CD4-positive, alpha-beta memory T cell (primary cell): ENCODE results near the gene HAUS8. TPM values are rescaled to one million over a fixed set of nuclear protein-coding genes. Genes with fewer than 3 reads are reported as not detected.

ENCODE experiments used
- CTCF ChIA-PET: fragments of 350-600 bp; sonication (Branson Sonifier 250); formaldehyde crosslinking; loops from one replicate; lab custom pipeline; 2021; ENCODE audit warnings: inconsistent platforms; ENCODE audit not compliant: partially characterized antibody; lab: Charles Lee
- POLR2A ChIA-PET: fragments of 350-600 bp; sonication (Branson Sonifier 250); formaldehyde crosslinking; loops from one replicate; lab custom pipeline; 2021; ENCODE audit not compliant: partially characterized antibody; lab: Charles Lee
- DNase-seq, 5 donors: peaks; one replicate each; pipeline versions ENCODE4 v3.0.0 to v3.0.0-alpha.2; 2020 to 2022; ENCODE audit warnings: mixed read lengths in 1 of 5
- H3K27ac ChIP-seq: one replicate; pipeline ENCODE4 v1.7.0; 2013; ENCODE audit warnings: low read depth, low read length
- H3K27me3 ChIP-seq: 2 replicates; pipeline ENCODE4 v1.7.0; 2013; ENCODE audit warnings: mild to moderate bottlenecking, low read length, moderate library complexity; ENCODE audit not compliant: insufficient read depth
- H3K36me3 ChIP-seq: 2 replicates; pipeline ENCODE4 v1.7.0; 2013; ENCODE audit warnings: mild to moderate bottlenecking, low read length, moderate library complexity; ENCODE audit not compliant: insufficient read depth
- H3K4me1 ChIP-seq: 2 replicates; pipeline ENCODE4 v1.7.0; 2013; ENCODE audit warnings: mild to moderate bottlenecking, low read length, moderate library complexity; ENCODE audit not compliant: insufficient read depth
- H3K4me3 ChIP-seq, 2 donors: one replicate each; pipeline ENCODE4 v1.7.0; 2013; ENCODE audit warnings: low read length in 2 of 2, mild to moderate bottlenecking in 1 of 2
- H3K9me3 ChIP-seq, 2 donors: one replicate each; pipeline ENCODE4 v1.7.0; 2013; ENCODE audit warnings: low read length in 2 of 2, control low read depth in 1 of 2; ENCODE audit not compliant: control insufficient read depth in 1 of 2
- H3K27ac Mint-ChIP-seq, 7 donors: one replicate each; pipeline ENCODE4 v1.8.0; 2020 to 2021; ENCODE audit warnings: mixed read lengths in 7 of 7, mild to moderate bottlenecking in 6 of 7, inconsistent platforms in 3 of 7, moderate library complexity in 3 of 7
- H3K27me3 Mint-ChIP-seq, 2 donors: one replicate each; pipeline ENCODE4 v1.8.0; 2020 to 2021; ENCODE audit warnings: mixed read lengths in 2 of 2
- H3K36me3 Mint-ChIP-seq, 2 donors: one replicate each; pipeline ENCODE4 v1.8.0; 2020 to 2021; ENCODE audit warnings: mixed read lengths in 2 of 2, inconsistent platforms in 1 of 2, mild to moderate bottlenecking in 1 of 2
- H3K4me1 Mint-ChIP-seq, 4 donors: one replicate each; pipeline ENCODE4 v1.8.0; 2020 to 2021; ENCODE audit warnings: mixed read lengths in 4 of 4, mild to moderate bottlenecking in 1 of 4
- H3K4me3 Mint-ChIP-seq, 8 donors: one replicate each; pipeline ENCODE4 v1.8.0; 2020 to 2021; ENCODE audit warnings: mixed read lengths in 8 of 8, mild to moderate bottlenecking in 7 of 8, moderate library complexity in 6 of 8, inconsistent platforms in 3 of 8
- H3K9me3 Mint-ChIP-seq, 8 donors: one replicate each; pipeline ENCODE4 v1.8.0; 2020 to 2021; ENCODE audit warnings: mixed read lengths in 8 of 8, mild to moderate bottlenecking in 5 of 8, inconsistent platforms in 3 of 8, moderate library complexity in 1 of 8
- intact Hi-C: fragments of 100-400 bp; cut with micrococcal nuclease; formaldehyde crosslinking; loops from one replicate; pipeline ENCODE4 v1.15.1; 2023
- polyA plus RNA-seq, 2 donors: library from polyadenylated mRNA; unstranded; fragments of 300-500 nt; fragmentation: Illumina TruSeq; gene quantifications; one replicate each; pipeline ENCODE4 v1.2.3, GENCODE V29; 2021
- total RNA-seq, 2 experiments: library from RNA; stranded (reverse); gene quantifications; one replicate each; pipeline ENCODE4 v1.2.3, GENCODE V29; 2021

HAUS8 gene
- total and polyA plus RNA-seq, 4 experiments from 2014 or later = 5.7 to 20.9 (median 15.6) TPM

DNA sequence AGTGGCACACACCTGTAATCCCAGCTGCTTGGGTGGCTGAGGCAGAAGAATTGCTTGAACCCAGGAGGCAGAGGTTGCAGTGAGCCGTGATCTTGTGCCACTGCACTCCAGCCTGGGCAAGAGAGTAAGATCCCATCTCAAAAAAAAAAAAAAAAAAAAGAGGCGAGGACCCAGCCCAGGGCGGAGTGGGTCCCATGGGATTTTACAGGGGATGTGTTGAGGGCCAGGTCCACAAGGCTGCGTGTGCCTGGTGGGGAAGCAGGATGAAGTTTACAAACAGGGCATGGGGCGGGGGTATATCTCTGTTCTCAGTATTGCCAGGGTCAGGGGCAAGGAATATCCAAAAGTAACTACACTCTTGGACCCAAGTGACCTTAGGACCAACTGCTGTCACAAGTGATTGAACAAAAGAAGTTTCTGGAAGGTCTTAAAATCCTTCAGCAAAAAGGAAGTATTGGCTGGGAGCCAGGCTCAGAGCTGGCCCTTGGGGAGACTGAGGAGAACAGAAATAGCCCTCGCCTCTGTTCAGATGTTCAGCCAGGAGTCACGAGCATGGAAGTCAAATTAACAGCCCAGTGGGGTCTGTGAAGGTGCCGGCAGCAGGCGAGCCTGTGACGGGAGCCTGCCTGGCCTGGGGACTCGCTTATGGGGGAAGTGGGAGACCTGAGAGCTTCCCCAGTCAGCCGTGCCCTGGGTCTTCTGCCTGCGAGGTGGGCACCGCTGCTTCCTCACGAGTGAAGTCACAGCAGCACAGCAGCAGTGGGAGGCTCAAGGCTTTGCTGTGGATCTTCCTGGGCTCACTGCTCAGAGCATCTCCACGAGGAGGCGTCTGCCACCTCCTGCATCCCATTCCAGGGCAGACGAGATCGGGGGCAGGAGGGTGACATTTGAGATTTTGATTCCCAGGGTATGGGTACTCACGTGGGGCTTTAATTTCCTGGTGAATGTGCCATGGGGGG is 6.7 kb upstream of the HAUS8 start:
- Histone ChIP-seq H3K27me3 (no peaks in the 10 kb centered on the region), H3K27ac (no peak overlapping the region), H3K9me3 (no peaks in the 10 kb centered on the region), H3K36me3 (no peaks in the 10 kb centered on the region), H3K4me3 (no peak overlapping the region), H3K4me1 (peaks cover 45% of the 10 kb centered on the region)
- peaks cover 0 to 2% (median 0%) of the 10 kb centered on the region in 8 donors for H3K9me3 Mint-ChIP-seq
- peak overlapping the region in 3 of 7 donors; percentile 17 to 61 (median 41) for H3K27ac Mint-ChIP-seq
- ChIA-PET POLR2A (interaction anchor here (1.1 kb wide), 1 partner anchor 153 kb away, joined by 3 read pairs; no protein-coding TSS in a partner anchor), CTCF (interaction anchor here (0.6 to 2.7 kb wide), 4 partner anchors 10 to 264 kb away, joined by 3 to 12 read pairs (median 4); no protein-coding TSS in a partner anchor)
- no peaks in the 10 kb centered on the region for H3K27me3 Mint-ChIP-seq
- intact Hi-C loops = no loop called here
- peaks cover 0 to 23% of the 10 kb centered on the region in 2 donors for H3K36me3 Mint-ChIP-seq
- H3K4me3 Mint-ChIP-seq = peak overlapping the region in 1 of 8 donors; percentile 2
- H3K4me1 Mint-ChIP-seq = peaks cover 35 to 74% (median 47%) of the 10 kb centered on the region in 4 donors
- DNase-seq = no peak

DNA sequence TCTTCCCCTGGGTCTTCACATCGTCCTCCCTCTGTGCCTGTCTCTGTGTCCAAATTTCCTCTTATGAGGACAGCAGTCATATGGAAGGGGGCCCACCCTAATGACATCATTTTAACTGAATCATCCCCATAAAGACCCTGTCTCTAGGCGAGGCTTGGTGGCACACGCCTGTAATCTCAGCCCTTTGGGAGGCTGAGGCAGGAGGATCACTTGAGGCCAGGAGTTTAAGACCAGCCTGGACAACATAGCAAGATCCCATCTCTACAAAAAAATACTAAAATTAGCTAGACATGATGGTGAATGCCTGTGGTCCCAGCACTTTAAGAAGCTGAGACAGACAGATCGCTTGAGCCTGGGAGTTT is 5.2 kb upstream of the HAUS8 start:
- Histone ChIP-seq H3K4me1 (peaks cover 47% of the 10 kb centered on the region), H3K27me3 (no peaks in the 10 kb centered on the region), H3K36me3 (no peaks in the 10 kb centered on the region), H3K4me3 (no peak overlapping the region), H3K9me3 (no peaks in the 10 kb centered on the region), H3K27ac (no peak overlapping the region)
- Mint-ChIP-seq H3K36me3 (peaks cover 0 to 24% of the 10 kb centered on the region in 2 donors), H3K4me1 (peaks cover 35 to 71% (median 54%) of the 10 kb centered on the region in 4 donors), H3K9me3 (peaks cover 0 to 2% (median 0%) of the 10 kb centered on the region in 8 donors), H3K27ac (peak overlapping the region; percentile 7 to 92 (median 88)), H3K4me3 (peak overlapping the region in 7 of 8 donors; percentile 65 to 97 (median 73)), H3K27me3 (no peaks in the 10 kb centered on the region)
- CTCF ChIA-PET = interaction anchor here (1.1 to 2.7 kb wide), 2 partner anchors 12 to 45 kb away, joined by 3 to 12 read pairs; no protein-coding TSS in a partner anchor
- intact Hi-C loops = no loop called here
- POLR2A ChIA-PET = interaction anchor here (2.3 kb wide), 2 partner anchors 45 to 104 kb away, joined by 6 to 14 read pairs; no protein-coding TSS in a partner anchor
- DNase-seq = no peak

DNA sequence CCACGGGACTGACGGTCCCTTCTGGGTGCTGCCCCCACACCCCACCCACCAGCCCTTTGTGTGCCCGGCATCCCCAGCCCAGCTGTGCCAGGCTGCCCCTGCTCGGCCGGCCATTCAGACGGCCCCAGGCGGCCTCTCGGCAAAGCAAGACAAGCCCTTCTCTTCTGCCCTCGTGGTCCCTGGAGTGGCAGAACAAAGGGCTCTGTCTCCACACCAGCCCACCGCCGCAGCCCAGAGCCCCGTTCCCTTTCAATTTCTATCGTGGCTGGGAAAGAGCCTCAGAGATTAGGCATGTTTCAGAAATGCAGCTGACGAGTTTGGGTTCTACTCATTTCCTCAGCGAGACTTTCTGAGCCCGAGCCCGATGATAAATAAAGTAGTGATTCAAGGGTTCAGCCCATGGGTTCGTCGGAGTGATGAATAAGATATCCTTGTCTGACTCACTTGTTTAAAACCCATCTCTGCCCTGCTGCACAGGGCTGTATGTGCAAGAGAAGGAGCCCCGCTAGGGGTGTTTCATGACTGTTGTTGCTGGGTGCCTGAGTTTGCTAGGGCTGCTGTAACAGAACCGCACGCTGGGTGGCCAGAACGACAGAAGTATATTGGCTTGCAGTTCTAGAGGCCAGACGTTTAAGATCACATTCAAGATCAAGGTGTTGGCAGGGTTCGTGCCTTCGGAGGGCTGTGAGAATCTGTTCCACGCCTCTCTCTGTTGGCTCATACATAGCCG is 4.6 kb upstream of the HAUS8 start:
- CTCF ChIA-PET = interaction anchor here (2.7 kb wide), 1 partner anchor 45 kb away, joined by 12 read pairs; no protein-coding TSS in a partner anchor
- peak overlapping the region; percentile 61 to 92 (median 88) for H3K27ac Mint-ChIP-seq
- Histone ChIP-seq H3K27ac (peak overlapping the region; percentile 27), H3K27me3 (no peaks in the 10 kb centered on the region), H3K36me3 (no peaks in the 10 kb centered on the region), H3K4me3 (no peak overlapping the region), H3K9me3 (no peaks in the 10 kb centered on the region), H3K4me1 (peaks cover 47% of the 10 kb centered on the region)
- peak; percentile 55 to 86 (median 63) for DNase-seq
- H3K4me1 Mint-ChIP-seq = peaks cover 35 to 70% (median 53%) of the 10 kb centered on the region in 4 donors
- POLR2A ChIA-PET = interaction anchor here (0.5 to 2.3 kb wide), 3 partner anchors 45 to 1490 kb away, joined by 3 to 14 read pairs (median 6); no protein-coding TSS in a partner anchor
- peak overlapping the region; percentile 65 to 97 (median 74) for H3K4me3 Mint-ChIP-seq
- peaks cover 0 to 25% of the 10 kb centered on the region in 2 donors for H3K36me3 Mint-ChIP-seq
- peaks cover 0 to 2% (median 0%) of the 10 kb centered on the region in 8 donors for H3K9me3 Mint-ChIP-seq
- intact Hi-C loops = no loop called here
- H3K27me3 Mint-ChIP-seq = no peaks in the 10 kb centered on the region

DNA sequence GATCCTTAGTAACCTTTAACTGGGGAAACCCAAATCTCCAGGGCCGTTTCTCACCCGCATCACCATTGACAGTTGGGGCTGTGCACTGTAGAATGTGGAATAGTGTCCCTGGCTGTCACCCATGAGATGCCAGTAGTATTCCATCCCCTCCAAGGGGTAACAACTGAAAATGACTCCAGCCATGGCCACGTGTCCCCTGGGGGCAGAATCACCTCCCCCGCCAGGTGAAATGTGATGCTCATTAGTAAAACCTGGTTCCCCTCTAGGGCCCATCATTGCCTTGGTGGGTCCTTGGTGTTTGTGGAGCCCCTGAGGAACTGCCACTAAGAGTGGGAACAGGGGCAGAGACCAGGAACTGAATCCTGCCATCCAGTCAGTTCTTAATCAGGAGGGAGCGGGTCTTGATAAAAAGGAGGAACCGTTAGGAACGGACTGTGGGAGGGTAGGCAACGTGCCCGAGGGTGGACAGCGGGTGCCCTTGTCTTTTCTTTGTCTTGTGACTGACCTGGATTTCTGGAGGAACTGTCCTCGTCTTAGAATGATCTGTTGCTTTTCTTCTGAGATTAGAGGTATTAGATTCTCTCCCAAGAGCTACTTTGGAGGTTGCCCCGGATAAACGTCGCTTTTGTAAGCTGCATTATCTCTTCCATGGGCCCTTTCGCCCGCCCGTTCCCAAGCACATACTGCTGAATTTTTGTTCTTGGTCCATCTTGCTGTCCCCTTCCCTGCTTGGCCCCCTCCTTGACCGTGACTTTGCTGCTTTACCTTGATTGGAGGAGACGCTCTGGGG is 3.9 kb upstream of the HAUS8 start:
- H3K4me1 Mint-ChIP-seq = peaks cover 39 to 77% (median 59%) of the 10 kb centered on the region in 4 donors
- H3K4me3 Mint-ChIP-seq = peak overlapping the region; percentile 65 to 97 (median 74)
- ChIA-PET CTCF (interaction anchor here (2.7 kb wide), 1 partner anchor 46 kb away, joined by 12 read pairs; no protein-coding TSS in a partner anchor), POLR2A (interaction anchor here (0.5 to 2.3 kb wide), 3 partner anchors 46 to 1491 kb away, joined by 3 to 14 read pairs (median 6); no protein-coding TSS in a partner anchor)
- H3K4me1 ChIP-seq = peaks cover 54% of the 10 kb centered on the region
- peaks cover 0 to 30% of the 10 kb centered on the region in 2 donors for H3K36me3 Mint-ChIP-seq
- H3K9me3 Mint-ChIP-seq = peaks cover 0 to 2% (median 0%) of the 10 kb centered on the region in 8 donors
- no peaks in the 10 kb centered on the region for H3K27me3 Mint-ChIP-seq
- H3K27ac ChIP-seq = peak overlapping the region; percentile 27
- intact Hi-C loops = no loop called here
- no peaks in the 10 kb centered on the region for H3K27me3 ChIP-seq
- no peaks in the 10 kb centered on the region for H3K36me3 ChIP-seq
- DNase-seq = no peak
- no peaks in the 10 kb centered on the region for H3K9me3 ChIP-seq
- no peak overlapping the region for H3K4me3 ChIP-seq
- H3K27ac Mint-ChIP-seq = peak overlapping the region in 6 of 7 donors; percentile 76 to 91 (median 88)

DNA sequence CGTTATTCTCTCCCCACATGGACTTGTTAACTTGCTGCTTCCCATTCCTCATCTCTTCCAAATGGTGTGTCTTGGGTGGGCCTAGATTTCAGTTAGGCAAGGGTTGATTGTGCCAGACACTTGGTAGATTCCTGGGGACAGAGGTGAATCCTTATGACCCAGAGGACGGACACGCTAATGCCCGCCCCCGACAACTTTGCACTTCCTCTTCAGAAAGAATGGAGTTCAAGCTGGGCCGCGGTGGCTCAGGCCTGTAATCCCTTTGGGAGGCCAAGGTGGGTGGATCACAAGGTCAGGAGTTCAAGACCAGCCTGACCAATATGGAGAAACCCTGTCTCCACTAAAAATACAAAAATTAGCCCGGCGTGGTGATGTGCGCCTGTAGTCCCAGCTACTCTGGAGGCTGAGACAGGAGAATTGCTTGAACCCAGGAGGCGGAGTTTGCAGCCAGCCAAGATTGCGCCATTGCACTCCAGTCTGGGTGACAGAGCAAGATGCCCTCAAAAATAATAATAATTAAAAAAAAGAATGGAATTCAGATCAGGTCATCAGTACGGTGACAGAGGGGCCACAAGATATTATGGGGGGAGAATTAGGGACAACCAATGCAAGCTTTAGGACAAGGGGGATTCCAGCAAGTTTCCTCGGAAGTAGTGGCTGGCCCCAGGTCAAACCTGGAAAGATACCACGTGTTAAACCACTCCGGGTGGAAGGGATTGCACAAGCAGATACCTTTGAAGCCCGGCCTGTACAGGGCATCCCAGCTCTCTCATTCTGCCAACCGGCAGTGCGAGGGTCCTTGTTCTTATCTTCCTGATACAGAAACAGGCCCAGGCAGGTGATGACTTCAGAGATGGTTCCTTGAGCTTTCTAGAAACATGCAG is 3.0 kb upstream of the HAUS8 start:
- intact Hi-C loops = no loop called here
- H3K36me3 Mint-ChIP-seq = peaks cover 0 to 31% of the 10 kb centered on the region in 2 donors
- H3K27me3 Mint-ChIP-seq = no peaks in the 10 kb centered on the region
- Histone ChIP-seq H3K9me3 (no peaks in the 10 kb centered on the region), H3K27ac (no peak overlapping the region), H3K27me3 (no peaks in the 10 kb centered on the region), H3K36me3 (no peaks in the 10 kb centered on the region), H3K4me3 (no peak overlapping the region), H3K4me1 (peaks cover 61% of the 10 kb centered on the region)
- DNase-seq = no peak
- CTCF ChIA-PET = no interaction called here
- peaks cover 45 to 84% (median 65%) of the 10 kb centered on the region in 4 donors for H3K4me1 Mint-ChIP-seq
- POLR2A ChIA-PET = interaction anchor here (2.3 to 5.6 kb wide), 3 partner anchors 47 to 106 kb away, joined by 6 to 84 read pairs (median 14); no protein-coding TSS in a partner anchor
- H3K4me3 Mint-ChIP-seq = peak overlapping the region; percentile 60 to 100 (median 96)
- peak overlapping the region in 6 of 7 donors; percentile 65 to 86 (median 74) for H3K27ac Mint-ChIP-seq
- H3K9me3 Mint-ChIP-seq = peaks cover 0 to 2% (median 0%) of the 10 kb centered on the region in 8 donors
